Measurements from ENCODE around the gene GABRG3. TPM values are rescaled to one million over a fixed set of nuclear protein-coding genes. Genes with fewer than 3 reads are reported as not detected.

GABRG3 gene
- total RNA-seq, 1 experiment from 2014 or later: 0.15 TPM

- H3K27ac ChIP-seq (ENCODE audit: insufficient read length, low read depth, low read length): no peak overlapping the region
- no peak overlapping the region for H2AFZ ChIP-seq (ENCODE audit: low read length)
- no peak for DNase-seq
- H3K9me3 Mint-ChIP-seq: peaks cover 2 to 11% of the 10 kb centered on the region in 2 experiments; a peak in 4 of 5 replicates
- TF ChIP-seq CTCF (conservative IDR thresholded peaks at IDR 0.05): no peak
- H3K14ac ChIP-seq (ENCODE audit: insufficient read depth, low read length): no peak overlapping the region
- H3K56ac ChIP-seq (ENCODE audit: insufficient read length, low read depth, low read length): no peak overlapping the region
- no peaks in the 10 kb centered on the region for H4K20me1 ChIP-seq (ENCODE audit: control insufficient read depth, insufficient read depth, insufficient read length)
- no peak overlapping the region for H2BK120ac ChIP-seq (ENCODE audit: low read depth, low read length, poor library complexity, severe bottlenecking)
- no peak overlapping the region for H4K8ac ChIP-seq (replicated peaks; ENCODE audit: insufficient read length, low read depth, low read length)
- no peak overlapping the region for H3K23ac ChIP-seq (ENCODE audit: insufficient read length, low read depth, low read length)
- H3K27ac Mint-ChIP-seq: no peak overlapping the region
- H3K4me3 Mint-ChIP-seq: no peak overlapping the region
- no peaks in the 10 kb centered on the region for H3K27me3 Mint-ChIP-seq (ENCODE audit: low read depth)
- WGBS (ENCODE audit: extremely low coverage, insufficient read length, low lambda C conversion rate): no CpG with 5 or more reads among the region's 5 CpGs
- H2AK5ac ChIP-seq (ENCODE audit: insufficient read length, low read length): no peak overlapping the region
- no peaks in the 10 kb centered on the region for H3K23me2 ChIP-seq (ENCODE audit: insufficient read length, low read depth, low read length, poor library complexity, severe bottlenecking)
- H3K27me3 ChIP-seq (ENCODE audit: insufficient read depth, low read length): no peaks in the 10 kb centered on the region
- no peaks in the 10 kb centered on the region for H3K9me3 ChIP-seq (ENCODE audit: control insufficient read depth, low read depth, low read length)
- no peak overlapping the region for H2BK12ac ChIP-seq (ENCODE audit: insufficient read length, low read depth, low read length)
- H3K36me3 Mint-ChIP-seq (ENCODE audit: insufficient read depth in 1 of 3, low read depth in 3 of 3): peaks cover 0 to 11% (median 2%) of the 10 kb centered on the region in 3 experiments; a peak in 4 of 7 replicates
- H3K4ac ChIP-seq (ENCODE audit: low read depth, low read length): no peak overlapping the region
- no peak overlapping the region for H2BK15ac ChIP-seq (ENCODE audit: low read depth, low read length)
- H3K4me1 ChIP-seq (ENCODE audit: insufficient read depth, low read length): no peaks in the 10 kb centered on the region
- H3K4me1 Mint-ChIP-seq: peaks cover 9% of the 10 kb centered on the region in 2 experiments
- H3K9ac ChIP-seq (ENCODE audit: extremely low read depth, insufficient read length, low read length): no peak overlapping the region
- H4K5ac ChIP-seq (ENCODE audit: insufficient read length, low read depth, low read length): no peak overlapping the region
- no peak overlapping the region for H4K91ac ChIP-seq (ENCODE audit: insufficient read length, low read depth, low read length)
- no peak overlapping the region for H2BK5ac ChIP-seq (ENCODE audit: insufficient read length, low read length)
- no peak overlapping the region for H2BK20ac ChIP-seq (ENCODE audit: low read depth, low read length, poor library complexity, severe bottlenecking)
- no peak overlapping the region for H3K18ac ChIP-seq (ENCODE audit: insufficient read length, low read depth, low read length)
- no peak overlapping the region for H3T11ph ChIP-seq (ENCODE audit: low read length)
- no peak overlapping the region for H3K4me2 ChIP-seq (ENCODE audit: insufficient read depth, insufficient read length, low read length)
- no peaks in the 10 kb centered on the region for H3K79me2 ChIP-seq (ENCODE audit: insufficient read depth, low read length)
- no peaks in the 10 kb centered on the region for H3K79me1 ChIP-seq (ENCODE audit: insufficient read depth, low read depth, low read length, poor library complexity, severe bottlenecking)
These were observed 148.8 kb downstream of the GABRG3 start for GRCh38 chr15:27119695-27120266.
